Stimulated activated CD4-positive, alpha-beta T cell treated with anti-CD3 and anti-CD28 coated beads, Interleukin-4, amount 100 ng/mL, for 48 hours (primary cell): ENCODE results near the gene GABPB1.

Experiments
- DNase-seq, 2 donors: peaks; one replicate each; pipeline ENCODE4 v3.0.0-alpha.2; 2020; ENCODE audit warnings: low read depth in 2 of 2

The GABPB1 gene

DNA sequence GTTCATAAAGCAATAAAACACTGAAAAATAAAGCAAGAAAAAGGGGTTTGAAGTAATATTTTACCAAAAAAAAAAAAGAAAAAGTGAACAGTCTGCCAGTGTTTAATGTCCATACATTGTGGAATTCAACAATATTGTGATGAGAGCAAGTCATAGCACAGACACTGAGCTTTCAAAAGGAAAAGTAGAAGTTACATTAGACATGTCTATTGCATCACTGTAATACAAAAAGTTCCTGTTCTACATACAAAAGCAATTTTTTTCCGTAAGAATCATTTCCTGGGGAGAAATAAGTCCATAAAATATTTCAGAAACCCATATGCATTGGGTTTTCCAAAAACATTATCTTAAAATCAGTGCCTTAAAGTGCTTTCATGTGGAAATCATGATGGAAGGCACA lies 77.6 kb downstream of the GABPB1 start:
- no peak for DNase-seq

DNA sequence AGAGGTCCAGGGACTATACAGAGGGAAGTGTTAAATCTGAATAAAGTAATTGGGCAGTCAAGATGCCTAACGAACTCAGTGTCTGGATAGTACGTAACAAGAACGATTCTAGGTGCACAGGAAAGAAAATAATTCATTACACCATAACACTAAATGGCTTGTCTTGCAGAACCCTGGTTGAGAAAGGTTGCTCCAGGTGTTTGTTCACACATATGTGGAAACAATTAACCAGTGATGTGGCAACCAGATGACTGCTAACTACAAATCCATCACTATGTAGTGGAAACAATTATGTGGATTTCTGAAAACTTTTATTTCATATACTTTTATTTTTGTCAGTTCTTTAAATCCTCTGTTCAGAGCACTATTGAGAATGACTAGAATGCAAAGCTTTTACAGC lies 79.1 kb downstream of the GABPB1 start:
- no peak for DNase-seq

DNA sequence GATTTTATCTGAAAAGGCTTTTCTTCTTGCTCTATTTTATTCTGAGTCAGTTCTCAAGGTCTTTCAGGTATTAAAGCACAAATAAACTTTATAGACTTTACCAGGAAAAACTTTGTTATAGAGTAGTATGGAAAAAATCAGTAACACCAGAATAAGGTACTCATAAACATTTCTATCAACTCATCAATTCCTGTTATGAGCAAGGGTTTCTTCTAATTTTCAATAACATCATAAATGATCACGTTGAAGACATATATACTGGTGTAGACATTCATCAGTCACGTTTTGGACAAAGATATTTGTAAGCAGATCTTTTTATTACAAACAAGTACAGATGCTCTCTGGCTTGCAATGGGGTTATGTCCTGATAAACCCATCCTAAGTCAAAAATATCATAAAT lies 79.9 kb downstream of the GABPB1 start:
- DNase-seq: no peak

DNA sequence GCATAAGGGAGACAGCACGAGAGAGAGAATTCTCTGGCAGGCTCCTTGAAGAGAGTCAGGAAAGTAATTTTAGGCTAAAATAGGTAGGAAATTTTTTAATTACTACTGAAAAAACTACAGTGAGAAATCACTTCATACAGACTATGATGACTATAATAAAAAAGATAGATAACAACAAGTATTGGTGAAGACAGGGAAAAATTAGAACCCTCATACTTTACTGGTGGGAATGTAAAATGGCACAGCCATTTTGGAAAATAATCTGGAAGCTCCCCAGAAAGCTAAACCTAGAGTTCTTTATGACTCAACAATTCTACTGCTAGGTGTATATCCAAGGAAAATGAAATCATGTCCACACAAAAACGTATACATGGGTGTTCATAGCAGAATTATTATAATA lies 87.4 kb downstream of the GABPB1 start:
- DNase-seq: no peak

DNA sequence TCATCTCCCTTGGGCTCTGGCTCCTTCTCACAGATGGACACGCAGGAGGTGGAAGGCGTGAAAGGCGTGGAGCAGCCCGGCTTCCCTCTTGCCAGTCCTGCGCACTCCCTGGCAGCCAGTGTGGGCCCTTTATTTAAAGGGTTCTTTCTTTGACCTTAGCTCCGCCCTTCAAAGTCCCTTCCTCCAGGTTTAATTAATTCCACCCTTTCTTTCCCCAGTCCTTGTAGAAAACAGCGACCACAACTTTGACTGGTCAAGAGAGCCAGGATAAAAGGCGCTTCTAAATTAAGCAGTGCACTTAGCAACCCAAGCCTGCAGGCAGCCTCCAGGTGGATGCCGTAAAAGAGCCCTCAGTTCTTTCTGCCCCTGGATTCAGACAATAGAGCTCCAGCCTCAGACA lies 89.4 kb downstream of the GABPB1 start, which contains the start of gene HDC:
Gene HDC, minus strand, starts transcription at position 107 of the 400 bp plus-strand sequence. Its CDS starts 103 bp downstream, at position 4.
- DNase-seq: no peak

DNA sequence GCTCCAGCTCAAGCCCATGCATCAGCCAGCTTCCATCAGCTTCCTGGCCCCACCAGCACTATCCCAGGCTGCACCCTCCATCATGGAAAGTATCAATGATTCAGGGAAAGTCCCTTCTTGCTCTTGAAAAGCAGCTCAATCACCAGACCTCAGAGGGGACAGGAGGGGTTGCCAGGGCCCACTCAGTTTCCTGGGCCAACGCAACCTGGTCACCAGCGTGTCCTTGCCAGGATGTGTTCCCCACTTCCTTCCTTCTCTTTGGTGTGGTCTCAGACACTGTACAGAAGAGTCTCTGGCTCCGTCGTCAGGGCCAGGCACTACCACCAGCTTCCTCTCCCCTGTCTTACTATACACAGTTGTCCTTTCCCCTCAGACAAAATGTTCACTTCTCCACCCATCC lies 92.5 kb downstream of the GABPB1 start:
- DNase-seq: peak in 1 of 2 donors; percentile 20

DNA sequence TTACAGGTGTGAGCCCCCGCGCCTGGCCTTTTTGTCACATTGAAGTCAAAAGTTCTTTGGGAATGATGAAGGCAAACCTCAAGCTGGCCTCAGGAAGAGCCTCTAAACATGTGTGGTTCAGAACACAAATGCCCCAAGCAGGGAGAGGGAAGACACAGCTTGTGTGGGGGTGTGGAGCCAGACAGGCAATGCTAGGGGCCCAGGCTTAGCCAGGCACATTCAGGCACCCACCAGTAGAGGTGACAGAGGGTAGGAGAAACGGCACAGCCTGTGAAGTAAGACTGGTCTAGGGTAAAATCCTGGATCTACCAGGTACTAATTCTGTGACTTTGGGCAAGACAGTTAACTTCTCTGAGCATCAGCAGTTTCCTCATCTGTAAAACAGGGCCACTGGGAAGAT lies 93.0 kb downstream of the GABPB1 start:
- no peak for DNase-seq

DNA sequence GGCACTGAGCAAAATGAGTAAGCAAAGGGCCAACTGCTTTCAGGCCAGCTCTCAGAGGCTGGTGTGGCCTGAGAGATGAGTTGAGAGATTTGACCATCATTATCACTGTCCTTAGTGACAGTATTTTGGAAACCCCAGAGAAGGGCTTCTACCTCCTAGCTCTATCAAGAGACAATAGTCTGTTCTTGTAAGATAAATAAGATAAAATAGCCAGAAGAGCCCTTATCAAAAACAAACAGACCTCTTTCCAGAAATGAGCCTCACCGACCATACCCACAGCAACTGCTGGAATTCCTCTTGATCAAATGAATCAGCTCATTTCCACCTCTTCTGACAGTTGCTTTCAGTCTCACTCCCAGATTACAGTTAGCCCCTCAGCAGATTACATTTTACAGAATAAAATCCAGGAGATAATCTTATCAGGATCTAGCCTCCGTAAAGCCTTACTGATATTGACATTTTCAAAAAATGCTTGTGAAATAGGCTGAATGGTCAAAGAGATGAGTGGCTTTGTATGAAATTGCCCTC lies 94.0 kb downstream of the GABPB1 start:
- DNase-seq: no peak

DNA sequence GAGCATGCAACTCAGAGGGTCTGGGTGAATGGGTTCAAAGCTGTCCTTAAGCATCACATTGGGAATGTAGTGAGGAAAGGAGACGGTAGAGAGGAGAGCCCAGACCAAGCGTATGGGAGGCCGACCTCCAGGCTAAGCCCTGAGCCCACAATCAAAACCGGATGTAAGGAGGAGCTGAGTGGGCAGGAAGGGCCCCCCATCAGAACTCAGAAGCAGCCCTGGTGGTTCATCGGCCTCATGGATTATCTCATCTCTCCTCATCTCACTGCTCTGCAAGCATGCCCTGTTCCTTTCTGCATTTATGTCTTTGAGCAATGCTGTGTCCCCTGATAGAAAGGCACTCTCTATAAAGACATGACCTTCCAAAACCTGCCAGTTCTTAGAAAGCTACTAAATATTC lies 95.7 kb downstream of the GABPB1 start:
- no peak for DNase-seq

DNA sequence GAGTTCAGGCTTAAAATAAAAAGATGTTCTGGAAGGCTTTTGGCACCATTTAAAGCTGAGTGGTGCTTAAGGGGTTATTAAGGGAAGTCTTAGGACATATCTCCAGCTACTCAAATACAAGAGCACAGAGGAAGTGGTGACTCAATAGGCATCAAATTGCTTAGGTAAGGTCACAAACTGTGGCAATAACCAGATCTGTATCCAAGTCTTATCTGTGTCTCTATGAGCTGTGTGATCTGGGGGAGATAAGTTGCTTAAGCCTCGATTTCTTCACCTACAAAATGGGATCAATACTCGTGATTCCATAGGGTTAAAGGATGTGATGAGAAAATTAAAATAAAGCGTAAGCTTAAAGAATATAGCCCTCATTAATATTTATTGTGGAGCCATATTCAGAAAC lies 97.1 kb downstream of the GABPB1 start:
- DNase-seq: no peak

DNA sequence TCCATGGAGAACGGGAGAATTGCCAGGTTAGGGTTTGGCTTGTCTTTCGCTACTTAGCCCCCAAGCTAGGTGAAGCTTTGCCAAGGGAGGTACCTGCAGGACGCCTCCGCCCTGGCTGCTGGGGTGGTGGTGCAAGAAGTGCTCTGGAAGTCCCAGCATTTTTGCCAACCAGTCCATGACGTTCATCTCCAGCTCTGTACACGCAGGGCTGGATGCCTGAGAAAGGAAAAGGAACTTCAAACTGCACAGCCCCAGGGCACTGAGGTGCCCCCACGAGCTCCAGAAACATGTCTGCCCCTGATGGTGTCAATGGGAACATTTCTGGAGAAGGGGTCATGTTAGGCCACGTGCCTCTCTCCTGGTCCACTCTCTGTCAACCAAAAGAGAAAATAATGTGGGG lies 97.7 kb downstream of the GABPB1 start:
- no peak for DNase-seq

DNA sequence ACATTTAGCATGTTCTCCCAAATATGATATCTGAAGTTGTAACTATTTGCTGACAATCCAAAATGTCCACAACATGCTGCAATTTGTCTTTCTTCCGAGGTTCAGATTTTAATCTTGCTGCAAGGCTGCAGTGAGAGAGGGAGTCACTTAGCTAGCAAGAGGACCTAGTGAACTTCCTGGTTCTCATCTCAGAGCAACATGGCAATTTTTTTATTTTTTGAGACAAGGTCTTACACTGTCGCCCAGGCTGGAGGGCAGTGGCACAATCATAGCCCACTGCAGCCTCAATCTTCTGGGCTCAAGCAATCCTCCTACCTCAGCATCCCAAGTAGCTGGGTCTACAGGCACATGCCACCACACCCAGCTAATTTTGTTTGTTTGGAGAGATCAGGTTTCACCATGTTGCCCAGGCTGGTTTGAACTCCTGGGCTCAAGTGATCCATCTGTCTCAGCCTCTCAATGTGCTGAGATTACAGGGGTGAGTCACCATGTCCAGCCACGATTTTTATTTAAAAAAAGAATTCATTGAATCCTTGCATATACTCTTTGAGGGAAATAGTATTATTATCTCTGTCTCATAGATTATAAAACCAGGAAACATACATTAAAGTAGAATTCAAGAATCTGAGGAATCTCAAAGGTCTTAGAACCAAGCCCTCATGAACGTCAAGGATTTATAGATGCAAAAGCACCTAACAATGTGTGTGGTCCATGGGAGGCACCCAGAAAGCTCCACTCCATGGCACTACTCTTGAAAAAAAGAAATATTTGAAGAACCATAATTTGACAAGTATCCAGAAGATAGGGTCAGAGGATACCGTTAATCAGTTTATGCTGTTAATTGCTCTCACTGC lies 98.6 kb downstream of the GABPB1 start:
- no peak for DNase-seq

DNA sequence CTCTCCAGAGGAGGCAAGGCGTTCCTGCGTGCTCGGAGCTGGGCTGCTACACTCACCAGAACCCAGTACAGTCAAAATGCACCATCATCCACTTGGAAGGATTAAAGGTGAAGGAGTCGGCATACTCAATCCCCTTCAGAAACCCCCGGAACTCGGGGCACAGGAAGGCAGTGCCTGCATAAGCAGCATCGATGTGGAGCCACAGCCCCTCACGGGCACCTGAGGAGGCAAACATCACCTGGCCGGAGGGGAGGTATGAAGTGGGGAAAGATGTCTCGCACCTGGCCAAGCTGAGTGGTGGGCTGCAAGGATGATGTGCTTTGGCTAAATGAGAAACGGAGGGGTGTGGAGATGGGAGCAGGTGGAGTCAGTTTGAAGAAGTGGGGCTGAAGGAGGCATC lies 102.4 kb downstream of the GABPB1 start:
- no peak for DNase-seq

DNA sequence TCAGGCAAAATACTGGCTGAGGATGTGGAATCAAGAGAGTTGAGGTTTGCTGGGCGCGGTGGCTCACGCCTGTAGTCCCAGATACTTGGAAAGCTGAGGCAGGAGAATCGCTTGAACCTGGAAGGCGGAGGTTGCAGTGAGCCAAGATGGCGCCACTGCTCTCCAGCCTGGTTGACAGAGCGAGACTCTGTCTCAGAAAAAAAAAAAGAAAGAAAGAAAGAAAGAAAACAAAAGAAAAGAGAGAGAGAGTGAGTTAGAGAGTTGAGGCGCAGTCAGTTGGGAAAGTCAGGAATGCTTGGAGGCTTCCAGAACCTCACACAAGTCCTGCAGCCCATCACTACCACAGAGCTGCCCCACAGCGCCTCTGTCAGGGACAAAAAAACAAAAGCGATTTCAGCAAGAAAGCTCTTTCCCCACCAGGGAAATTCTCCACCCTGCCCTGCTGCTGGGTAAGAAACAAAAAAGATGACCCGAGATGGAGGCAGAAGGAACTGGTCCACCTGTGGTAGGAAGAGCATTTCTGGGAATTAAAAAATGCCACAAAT lies 103.3 kb downstream of the GABPB1 start:
- DNase-seq: no peak

DNA sequence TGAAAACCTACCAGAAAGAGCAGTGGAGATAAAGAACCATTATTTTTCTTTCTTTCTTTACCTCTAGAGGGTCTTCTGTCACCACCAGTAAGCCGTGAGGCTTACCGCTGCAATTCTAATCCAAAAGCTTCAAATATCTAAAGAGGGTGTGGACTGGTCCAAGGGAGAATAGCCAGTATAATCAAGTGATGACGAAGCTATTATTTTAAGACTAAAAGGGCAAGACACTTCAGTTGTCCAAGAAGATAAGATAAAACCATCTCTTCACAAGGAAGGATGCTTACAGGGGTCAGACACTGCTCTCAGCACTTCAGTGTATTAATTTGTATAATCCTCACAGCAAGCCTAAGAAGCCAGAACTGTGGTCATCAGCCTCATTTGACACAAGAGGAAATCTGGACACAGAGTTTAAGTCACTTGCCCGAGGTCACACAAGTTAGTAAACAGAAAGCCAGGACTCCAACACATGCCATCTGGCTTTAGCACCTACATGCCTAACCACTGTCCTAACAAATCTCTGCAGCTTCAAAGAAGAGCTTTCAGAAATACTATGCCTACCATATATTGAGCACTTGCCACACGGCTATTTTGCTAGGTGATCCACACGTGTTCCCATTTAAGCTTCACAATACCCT lies 104.1 kb downstream of the GABPB1 start:
- no peak for DNase-seq

DNA sequence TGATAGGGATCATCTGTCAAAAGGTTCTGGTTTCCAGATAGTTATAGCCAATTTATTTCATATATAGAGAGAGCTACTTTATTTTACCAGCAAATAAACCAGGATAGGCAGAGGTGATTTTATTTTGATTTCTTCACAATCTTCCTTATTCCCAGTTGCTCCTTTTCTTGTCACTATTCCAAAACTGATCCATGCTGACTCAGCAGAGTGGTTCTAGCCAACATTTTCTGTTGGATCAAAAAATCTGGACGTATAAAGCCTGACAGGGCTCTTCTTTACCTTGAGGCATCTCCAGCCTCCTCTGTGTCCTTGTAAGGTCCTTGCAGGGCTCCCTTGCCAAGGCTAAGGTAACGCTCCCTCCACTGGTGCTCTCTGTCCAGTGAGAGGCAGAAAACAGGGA lies 105.3 kb downstream of the GABPB1 start:
- no peak for DNase-seq

DNA sequence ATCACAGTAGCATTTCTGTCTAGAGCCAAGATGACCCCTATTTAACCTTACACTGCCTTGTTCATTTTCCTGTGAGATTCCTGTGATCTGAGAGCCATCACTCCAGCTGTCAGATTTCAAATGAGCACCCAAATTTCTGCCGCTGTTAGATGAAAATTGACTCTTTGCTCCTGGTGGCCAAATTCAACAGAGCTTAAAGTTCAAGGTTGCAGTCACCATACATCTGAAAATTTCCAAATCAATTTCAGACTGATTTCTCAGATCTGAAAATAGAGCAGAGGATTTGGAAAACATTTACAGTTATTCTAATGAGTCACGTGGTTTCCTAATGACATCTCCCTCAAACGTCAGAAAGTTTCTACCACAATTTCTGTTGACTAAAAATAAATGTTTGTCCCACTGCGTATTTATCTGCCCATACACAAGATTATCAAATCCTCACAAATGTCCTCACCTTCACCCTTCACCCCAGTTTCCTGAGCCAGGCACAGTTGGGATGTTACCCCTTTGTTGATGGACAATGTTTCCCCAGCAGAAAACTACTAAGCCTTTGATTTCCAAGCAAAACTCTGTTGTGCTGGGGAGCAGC lies 105.9 kb downstream of the GABPB1 start:
- no peak for DNase-seq

DNA sequence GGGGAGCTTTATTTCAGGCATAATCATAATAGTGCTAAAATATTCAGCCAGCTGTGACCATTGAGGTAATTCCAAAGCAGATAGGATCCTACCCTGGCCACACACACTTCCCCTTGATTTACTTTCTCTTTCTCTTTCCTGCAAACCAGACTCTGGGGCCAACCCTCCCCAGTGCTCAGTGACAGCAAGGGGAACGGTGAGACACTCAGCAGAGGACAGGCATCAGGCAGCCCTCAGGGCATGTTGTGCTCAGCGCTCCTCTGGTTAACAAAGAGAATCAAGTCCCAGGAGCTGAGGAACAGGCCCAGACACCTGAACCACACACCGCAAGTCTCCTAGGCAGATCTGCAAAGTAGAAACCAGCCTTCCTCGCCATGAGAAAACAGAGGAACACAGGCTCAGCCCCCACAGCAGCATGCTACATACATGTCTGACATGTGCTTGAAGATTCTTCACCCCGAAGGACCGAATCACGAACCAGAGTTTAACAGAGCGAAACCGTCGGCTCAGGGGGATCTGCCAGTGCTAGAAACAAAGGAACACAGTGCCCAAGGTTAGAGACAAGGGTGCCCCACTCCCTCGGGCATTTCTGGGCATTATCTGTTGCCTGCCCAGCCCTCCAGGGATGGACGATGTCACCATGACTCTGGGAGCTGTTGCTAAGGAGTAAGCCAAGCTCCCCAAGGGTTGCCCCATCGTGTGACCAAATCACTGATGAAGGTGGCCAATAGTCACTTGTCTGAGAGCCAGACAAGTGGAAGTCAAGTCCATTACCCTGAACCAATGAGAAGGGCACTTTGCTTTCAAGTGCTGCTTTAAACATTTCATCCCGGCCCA lies 107.0 kb downstream of the GABPB1 start:
- peak in 1 of 2 donors; percentile 28 for DNase-seq

DNA sequence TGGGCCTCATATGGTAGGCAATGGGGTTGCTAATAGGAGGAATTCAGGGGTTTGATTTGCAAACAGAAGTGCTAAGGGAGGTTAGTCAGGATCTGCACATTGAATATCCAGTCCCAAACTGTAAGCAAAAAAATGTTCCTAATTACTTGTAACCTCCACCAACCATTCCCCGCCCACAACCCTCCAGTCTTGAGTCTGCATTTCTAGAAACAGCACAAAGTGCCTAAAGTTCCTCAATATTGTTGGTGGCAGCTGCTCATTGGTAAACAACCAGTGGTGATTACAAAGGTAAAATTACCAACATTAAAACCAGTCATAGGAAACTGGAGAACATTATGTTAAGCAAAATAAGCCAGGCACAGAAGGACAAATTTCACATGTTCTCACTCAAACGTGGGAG lies 108.4 kb downstream of the GABPB1 start:
- no peak for DNase-seq

DNA sequence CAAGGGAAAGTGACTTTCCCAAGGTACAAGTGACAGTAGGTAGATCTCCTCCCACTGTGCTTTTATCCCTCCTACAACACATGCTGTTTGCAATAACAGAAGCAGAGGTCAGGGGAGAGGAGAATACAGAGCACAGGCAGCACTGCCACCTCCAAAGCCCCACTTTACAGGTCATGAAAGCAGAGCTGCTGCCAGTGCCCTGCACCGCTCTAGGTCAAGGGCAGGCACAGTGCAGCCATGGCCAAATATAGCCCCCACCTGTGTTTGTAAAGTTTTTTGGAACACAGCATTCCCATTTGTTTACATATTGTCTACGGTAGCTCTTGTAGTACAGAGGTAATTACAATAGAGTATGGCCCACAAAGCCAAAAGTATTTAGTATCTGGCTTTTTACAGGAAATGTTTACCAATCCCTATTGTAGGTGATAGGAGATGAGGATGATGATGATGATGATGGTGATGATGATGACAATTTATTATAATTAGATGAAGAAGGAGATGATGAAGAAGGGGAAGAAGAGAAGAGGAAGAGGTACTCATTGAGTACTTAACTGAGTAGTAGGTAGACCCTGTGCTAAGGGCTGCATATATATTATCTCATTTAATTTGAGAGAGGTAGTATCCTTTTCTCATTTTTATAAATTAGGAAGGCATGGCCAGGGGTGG lies 109.9 kb downstream of the GABPB1 start:
- no peak for DNase-seq

DNA sequence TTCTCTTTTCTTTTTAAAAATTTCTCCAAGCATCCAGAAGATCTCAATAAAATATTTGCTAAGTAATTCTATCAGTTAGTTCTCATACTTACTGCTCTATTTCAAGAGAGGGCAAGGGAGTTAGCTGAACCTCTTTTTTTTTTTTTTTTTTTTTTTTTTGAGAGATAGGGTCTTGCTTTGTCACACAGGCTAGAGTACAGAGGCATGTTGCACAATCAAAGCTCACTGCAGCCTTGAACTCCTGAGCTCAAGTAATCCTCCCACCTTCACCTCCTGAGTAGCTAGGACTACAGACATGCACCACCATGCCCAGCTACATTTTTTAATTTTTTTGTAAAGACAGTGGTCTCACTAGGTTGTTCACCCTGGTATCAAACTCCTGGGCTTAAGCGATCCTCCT lies 110.8 kb downstream of the GABPB1 start:
- DNase-seq: no peak
